ENCODE results near the gene OR5A1.
"Not testable (repeated sequence)": the region's sequence is repeated elsewhere in the genome, so short reads cannot be mapped to it uniquely, and the experiment has no call there.

OR5A1 gene

DNA sequence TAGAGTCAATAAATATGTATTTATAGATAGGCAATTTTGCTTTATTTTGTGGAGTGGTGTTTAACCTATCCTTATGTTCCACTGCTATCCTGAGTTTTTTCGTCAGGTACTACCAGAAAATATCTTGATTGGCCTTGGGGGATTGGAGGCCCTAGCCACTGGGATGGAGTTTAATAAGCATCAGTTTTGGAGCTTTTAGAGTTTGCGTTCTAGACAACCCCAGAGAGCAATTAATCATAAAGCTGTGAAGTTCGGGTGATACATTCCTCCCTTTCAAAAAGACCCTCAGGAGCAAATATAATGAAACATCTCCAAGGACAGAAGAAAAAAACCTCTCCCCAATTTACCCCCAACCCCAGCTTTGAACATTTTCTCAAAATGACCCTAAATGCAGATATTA lies at the start of gene OR5A1:
TSS of gene OR5A1 (plus strand) at position 301 of the 400 bp plus-strand sequence. CDS start 6,700 bp downstream, outside the sequence.
- no peak for DNase-seq

DNA sequence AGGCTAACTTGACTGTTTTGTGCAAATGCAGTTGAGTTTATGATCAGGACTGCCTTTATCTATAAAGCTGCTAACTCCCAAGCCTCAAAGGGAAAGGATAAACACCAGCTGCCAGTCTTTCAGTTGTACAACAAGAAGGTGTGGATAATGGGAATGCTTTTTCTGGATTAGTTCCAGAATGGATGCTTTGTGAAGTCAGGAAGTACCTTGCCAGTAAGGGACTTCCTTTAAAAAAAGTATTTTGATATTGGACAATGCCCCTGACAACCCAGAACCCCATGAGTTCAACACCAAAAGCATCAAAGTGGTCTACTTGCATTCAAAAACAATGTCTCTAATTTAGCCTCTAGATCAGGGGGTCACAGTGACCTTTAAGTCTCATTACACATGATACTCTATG lies 42.1 kb upstream of the OR5A1 start:
- no peak for DNase-seq

DNA sequence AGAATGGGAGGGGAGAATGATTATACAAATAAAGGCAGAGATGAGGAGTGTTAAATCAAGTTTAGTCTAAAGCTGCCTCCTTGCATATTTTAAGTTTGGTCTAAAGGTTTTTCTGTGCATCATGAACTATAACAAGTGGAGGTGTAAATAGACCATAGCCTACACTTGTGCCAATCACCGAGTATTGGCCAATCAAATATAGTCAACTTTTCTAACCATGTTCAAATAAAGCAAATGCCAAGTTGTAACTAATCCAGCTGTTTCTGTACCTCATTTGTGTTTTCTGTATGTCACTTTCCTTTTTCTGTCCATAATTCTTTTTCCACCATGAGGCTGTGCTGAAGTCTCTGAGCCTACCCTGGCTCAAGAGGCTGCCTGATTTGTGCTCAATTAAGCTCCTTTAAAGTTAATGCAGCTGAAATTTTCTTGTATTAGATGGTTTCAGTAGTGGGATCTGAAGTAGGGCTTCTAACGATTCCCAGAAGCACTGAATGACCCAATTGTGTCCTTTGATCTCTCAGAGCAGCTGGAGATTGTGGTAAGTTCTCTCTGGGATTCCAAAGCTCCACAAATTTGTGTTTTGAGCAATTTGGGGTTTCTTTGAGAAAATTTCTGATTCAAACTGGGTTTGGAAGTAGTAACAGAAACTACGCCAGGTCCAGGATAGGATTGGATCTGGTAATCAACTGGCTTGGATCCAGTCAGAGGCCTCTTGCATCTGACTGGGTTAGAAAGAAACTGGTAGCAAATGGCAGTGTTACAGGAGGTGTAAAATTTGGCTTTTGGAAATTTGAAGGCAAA lies 35.6 kb upstream of the OR5A1 start:
- no peak for DNase-seq

DNA sequence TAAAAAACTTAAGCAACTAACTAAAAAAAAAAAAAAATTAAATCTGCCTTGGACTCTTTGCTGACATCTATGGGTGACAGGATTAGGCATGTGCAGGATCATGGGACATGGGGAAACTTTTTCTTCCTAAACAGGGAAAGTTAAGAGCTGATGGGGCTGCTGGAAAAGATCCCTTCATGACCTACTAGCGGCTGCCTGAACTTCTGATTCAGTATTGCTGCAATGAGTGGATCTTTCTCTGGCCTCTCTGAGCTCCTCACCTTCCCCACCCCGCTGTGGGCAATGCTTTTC lies 35.1 kb upstream of the OR5A1 start:
- DNase-seq: no peak

DNA sequence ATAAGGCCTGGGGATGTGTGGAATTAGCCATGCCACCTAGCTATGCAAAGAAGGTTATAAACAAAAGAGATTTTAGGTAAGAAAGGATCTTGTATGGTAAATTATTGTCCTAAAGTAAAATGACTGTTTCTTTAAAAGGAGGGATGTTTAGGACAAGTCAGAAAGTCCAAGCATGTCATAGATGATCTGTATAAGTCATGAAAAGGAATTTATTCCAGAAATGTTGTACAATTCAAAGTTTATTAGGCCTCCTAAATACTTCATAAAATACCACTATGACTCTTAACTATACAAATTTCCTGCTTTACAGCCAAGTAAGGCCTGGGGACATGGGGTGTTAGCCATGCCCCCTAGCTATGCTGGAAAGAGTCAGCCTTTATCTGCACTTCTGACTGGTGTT lies 32.7 kb upstream of the OR5A1 start:
- no peak for DNase-seq

DNA sequence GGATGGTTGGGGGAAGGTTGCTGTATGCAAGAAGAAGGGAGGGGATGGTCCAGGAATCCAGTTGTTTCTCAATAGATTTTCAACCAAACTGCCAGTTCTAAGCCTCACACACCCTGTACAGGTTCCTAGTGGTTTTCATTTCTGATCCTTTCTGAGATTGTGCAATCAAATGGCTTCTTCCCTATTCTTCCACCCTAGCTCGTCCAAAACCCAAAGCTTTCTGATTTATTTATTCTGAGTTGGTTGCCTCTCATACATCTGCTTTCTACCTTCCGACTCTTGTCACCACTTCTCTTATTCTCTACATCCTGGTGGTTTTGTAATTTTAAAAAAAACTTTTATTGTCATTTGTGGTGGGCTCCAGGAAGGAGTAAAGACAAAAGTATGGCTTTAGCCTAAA lies 22.6 kb upstream of the OR5A1 start:
- DNase-seq: no peak

DNA sequence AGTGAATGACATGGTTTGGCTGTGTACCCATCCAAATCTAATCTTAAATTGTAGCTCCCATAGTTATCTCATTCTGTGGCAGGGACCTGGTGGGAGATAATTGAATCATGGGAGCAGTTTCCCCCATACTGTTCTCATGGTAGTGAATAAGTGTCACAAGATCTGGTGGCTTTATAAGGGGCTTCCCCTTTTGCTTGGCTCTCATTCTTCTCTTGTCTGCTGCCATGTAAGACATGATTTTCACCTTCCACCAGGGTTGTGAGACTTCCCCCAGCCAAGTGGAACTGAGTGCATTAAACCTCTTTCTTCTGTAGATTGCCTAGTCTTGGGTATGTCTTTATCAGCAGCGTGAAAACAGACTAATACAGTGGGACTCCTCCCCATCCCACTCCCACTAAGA lies 21.2 kb upstream of the OR5A1 start:
- DNase-seq: no peak

DNA sequence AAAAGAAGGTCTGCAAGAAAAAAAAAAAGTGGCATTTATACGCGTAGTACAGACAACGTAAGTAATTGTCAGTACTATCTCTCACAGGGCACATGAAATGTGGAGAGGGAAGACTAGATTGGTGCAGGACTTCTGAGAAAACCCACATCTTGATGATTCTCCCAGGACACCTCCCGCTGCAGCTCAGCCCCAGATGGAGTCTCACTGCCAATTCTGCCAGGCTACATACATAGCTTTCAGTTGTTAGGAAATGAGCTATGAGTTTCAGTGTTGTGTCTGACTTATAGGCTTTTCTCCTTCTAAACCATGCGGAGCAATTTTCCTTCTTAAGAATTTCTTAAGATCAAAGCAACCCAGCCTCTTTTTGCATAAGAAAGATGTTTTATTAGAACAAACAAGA lies 19.7 kb upstream of the OR5A1 start:
- DNase-seq: no peak

DNA sequence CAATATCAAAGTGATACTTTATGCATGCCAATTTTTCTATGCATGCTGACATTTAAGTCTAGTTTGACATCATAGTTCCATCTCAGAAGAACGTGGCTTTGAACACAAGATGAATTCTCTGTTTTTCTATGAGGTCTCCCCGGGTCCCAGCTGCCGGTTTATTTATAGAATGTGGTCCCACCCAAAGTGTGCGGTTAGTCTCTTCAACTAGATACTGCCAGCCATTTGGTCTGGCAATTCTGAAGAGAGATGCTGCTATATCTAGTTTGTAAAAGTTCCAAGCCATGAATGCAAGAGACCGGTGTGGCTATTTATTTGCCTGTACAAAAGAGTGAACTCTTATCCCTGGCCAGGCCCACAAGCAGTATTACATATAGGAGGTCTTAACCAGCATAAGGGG lies 19.2 kb upstream of the OR5A1 start:
- DNase-seq: no peak

DNA sequence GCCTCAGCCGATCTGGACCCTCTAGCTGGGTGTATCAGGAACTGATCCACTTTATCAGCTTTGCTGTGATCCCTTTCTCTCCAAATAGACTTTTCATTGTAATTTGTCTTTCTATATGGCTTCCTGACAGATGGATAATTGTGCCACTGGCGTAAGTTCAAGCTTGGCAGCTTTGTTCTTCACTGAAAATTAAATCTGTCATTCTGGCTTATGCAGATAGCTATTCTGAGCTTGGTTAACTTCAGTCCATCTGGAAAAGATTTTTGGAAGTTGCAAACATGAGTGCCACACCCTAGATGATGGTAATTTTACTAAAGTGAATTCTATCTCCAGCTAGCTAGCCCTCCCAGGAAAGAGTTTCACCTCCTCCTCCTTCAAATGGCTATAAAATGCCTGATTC lies 18.1 kb upstream of the OR5A1 start:
- DNase-seq: no peak

DNA sequence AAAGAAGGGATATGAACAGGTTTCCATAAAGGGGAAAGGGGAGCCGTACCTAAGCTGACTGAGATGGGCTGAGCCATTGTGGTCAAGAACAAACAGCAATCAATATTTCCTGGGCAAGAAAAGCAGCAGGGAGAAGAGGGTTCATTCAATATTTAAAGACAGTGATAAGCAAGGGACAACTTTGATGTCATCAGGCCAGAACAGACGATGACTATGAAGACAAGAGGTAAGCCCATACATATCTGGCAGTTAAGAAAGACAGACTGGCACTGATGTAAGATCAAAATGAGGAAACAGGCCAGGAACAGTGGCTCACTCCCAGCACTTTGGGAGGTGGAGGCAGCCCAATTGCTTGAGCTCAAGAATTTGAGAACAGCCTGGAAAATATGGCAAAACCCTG lies 12.4 kb upstream of the OR5A1 start:
- DNase-seq: no peak

DNA sequence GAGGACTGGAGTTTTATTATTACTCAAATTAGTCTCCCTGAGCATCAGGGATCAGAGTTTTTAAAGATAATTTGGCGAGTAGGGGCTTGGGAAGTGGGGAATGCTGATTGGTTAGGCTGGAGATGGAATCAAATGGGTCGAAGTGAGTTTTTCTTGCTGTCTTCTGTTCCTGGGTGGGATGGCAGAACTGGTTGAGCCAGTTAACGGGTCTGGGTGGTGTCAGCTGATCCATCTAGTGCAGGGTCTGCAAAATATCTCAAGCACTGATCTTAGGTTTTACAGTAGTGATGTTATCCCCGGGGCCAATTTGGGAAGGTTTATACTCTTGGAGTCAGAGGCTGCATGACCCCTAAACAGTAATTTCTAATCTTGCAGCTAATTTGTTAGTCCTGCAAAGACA lies 11.1 kb upstream of the OR5A1 start:
- DNase-seq: no peak

DNA sequence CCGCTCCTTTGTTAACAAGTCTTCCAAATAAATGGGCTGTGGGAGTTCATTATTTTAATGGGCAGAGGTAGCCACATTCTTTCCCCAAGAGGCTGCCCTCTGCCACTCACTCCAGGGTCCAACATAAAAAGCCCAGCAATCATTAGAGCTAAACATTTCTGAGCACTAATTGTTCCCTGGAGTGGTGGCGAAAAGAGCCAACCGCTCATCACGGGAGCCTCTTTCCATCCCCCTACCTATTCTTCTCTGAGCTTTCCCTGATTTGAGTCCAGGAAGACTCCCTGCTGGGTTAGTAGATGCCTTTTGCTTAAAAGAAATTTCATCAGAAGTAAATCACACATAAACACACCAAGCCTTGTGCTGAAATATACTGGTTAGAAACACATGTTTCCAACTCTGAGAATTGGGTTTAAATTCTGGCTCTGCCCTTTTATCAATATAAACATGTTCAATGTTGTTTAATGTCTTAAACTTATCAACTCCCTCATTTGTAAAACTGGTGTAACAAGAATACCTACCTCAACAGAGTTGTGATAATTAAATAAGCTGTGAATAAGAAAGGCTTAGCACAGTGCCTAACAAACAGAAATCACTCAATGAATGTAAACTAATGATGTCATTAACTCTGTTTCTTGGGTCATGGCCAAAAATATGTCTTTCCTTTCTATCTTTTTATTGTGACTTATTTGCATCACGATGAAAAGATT lies 9.8 kb upstream of the OR5A1 start, which contains the start of gene OR5A2:
TSS of gene OR5A2 (minus strand) at position 53 of the 707 bp plus-strand sequence. CDS start 3,460 bp downstream, outside the sequence.
- no peak for DNase-seq

DNA sequence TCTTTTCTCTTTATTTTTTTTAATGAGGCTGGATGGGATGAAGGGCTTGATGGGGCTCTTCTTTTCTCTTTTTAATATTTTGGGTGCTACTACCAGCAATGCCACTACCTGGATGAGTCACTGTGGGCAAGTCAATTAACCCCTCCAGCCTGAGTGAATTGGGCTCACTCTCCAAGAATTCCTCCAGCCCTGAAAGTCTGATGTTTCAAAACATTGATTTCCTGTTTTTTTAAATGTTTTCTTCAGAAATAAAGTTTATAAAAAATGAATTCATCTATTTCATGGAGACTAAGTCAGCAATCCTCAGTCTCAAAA lies 9.2 kb upstream of the OR5A1 start:
- no peak for DNase-seq

DNA sequence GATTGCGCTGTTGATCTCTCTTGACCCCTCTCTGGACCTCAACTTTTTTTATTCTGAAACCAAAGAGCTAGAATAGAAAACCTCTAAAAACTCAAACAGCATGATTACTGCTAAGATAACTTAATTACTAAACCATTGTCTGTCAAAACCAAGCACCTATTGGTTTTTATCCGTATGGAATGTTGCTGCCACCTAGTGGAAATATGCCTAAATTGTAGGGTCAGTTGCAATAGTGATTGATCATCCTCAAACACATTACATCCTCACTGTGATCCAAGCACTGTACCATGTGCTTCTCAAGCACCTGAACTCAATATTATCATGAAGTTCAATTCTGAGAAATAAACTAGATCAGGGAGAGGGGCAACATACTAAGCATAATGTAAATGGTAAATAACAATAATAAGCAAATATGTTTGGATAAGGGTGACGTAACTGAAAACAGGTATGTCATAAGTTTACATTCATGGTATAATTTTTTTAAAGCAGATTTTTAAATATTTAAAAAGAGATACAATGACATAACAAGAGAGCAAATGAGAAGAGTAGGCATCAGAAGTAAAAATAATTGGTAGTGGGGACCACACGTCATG lies 6.2 kb upstream of the OR5A1 start:
- DNase-seq: peak; percentile 19

DNA sequence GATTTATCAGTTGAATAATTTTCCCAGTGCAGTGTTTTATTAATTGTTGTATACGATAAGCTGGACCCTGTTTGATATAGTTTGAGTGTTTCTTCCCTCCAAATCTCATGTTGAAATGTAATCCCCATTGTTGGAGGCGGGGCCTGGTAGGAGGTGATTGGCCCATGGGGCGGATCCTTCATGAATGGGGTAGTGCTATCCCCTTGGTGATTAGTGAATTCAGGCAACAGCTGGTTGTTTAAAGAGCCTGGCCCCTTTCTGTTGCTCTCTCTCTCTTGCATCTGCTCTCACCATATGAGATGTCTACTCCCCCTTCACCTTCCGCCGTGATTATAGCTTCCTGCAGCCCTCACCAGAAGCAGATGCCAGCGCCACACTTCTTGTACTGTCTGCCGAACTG lies 1.5 kb downstream of the OR5A1 start:
- DNase-seq: no peak

DNA sequence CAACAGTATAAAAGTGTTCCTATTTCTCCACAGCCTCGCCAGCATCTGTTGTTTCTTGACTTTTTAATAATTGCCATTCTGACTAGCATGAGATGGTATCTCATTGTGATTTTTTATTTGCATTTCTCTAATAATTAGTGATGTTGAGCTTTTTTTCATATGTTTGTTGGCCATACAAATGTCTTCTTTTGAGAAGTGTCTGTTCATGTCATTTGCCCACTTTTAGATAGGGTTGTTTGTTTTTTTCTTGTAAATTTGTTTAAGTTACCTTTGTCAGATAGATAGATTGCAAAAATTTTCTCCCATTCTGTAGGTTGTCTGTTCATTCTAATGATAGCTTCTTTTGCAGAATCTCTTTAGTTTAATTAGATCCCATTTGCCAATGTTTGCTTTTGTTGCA lies 9.4 kb downstream of the OR5A1 start:
- DNase-seq: not testable (repeated sequence)

DNA sequence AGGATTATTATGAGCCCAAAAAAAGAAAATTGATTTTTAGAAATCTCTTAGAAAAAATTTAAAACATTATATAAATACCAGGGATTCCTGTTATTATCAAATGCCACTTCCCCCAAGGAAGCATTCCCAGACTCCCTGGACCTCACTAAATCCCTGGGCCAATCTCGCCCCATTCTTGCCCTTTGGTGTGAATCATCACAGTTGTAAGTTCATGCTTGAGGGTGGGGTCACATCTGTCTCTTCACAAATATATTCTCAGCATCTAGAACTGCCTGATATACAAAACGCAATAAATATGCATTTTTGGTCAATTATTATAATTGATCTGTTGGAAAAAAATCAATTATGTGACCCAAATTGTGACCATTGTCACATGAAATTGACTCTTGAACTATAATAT lies 12.2 kb downstream of the OR5A1 start:
- no peak for DNase-seq

DNA sequence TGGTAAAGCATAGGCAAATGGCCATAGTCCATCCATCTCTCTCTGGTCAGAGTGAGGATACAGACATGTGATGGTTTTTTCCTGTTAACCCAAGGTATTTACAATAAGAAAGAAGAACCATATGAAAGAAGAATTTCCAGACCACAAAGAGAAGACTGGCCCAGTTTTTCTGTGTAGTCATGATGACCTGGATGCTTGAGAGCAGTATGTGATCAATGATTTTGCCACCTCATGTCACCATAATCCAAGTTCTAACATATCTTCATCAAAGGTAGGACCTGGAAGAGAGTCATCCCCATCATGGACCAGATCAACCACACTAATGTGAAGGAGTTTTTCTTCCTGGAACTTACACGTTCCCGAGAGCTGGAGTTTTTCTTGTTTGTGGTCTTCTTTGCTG lies 20.4 kb downstream of the OR5A1 start, which contains the start of gene OR4D6:
TSS of gene OR4D6 (plus strand) at position 301 of the 400 bp plus-strand sequence. CDS start at position 301, 0 bp downstream.
- DNase-seq: no peak

DNA sequence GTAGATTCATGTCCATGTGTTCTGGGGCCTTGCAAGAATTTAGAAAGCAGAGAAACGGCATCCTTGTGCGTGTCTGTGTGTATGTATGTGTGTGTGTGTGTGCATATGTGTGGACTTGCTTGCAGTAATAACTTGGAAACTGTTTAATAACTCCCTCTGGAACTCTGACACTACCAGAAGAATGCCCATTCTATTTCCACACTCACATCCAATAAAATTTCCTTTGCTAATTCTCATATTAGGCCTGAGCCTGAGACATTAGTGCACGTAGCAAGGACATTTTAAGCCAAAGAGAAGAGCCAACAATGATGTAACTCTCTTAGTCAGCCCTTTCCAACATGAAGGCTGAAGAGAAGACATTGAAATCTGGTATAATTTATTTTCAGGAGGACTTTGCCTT lies 23.6 kb downstream of the OR5A1 start:
- DNase-seq: no peak

DNA sequence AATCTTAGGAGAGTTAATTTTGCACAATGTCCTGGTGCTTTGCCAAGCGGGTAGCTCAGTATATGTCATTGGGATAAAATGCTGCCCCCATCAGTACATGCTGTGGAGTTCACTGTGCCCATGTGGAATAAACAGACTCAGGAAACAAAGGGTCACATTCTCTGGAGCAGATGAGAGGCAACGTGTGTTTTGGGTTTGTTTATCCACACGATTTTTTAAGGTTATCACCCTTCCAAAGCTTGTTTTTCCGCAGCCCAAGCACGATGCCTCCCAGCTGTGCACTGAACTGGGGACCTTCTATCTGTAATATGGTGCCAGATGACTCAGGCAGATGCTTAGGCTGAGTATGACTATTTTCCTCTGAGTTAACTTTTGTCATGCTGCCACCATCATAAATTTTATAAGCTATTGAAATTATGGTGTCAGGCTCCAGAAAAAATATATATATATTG lies 26.9 kb downstream of the OR5A1 start:
- DNase-seq: no peak

DNA sequence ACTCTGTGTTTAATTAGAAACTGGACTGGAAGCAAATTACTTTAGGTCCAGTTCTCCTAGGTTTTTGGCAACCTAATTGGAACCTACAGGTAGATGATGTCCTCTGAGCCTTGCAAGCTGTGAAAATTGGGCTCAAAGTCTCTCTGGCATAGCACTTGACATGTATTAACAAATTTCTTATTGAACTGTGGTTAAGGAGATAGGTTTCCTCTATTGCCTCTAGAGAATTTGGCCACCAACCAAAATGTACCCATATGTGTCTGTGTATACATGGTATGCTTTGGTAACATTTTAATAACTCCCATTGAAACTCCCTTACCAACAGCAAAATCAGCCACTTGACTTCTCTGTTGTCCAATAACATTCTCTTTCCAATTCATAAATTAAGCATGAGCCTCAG lies 36.7 kb downstream of the OR5A1 start, which contains the start of gene OR4D10:
TSS of gene OR4D10 (plus strand) at position 301 of the 400 bp plus-strand sequence. CDS start 4,115 bp downstream, outside the sequence.
- DNase-seq: no peak

DNA sequence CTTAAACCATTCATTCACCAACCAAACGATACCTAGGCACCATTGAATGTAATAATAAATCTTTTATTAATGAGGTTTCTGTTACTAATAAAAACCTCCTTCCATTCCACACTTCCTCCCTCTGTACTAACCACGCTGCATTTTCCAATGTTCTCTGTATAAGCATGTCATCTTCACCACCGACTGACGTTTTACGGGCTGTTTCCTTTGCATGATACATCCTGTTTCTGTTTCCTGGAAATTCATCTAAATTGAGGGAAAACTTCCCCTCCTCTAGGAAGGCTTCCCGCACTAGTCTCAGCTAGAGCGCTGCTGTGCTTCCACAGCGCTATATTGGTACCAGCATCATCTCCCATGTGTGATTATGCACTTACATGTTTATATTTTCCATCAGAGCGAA lies 38.9 kb downstream of the OR5A1 start:
- DNase-seq: no peak

DNA sequence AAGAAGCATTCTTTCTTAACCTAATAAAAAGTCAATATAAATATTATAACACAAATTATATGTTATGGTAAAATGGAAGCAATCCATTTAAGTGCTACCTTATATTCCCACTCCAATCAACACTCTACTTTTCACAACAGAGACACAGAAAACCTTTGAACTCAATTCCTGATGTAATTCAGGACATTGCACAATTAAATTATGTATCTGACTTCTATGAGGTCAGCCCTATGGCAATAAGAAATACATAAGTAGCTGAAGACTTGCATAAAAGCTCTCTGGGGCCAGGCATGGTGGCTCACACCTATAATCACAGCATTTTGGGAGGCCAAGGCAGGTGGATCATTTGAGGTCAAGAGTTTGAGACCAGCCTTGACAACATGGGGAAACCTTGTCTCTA lies 43.6 kb downstream of the OR5A1 start:
- DNase-seq: no peak
